HepG2 (cell line): ENCODE measurements around the gene HARS2. TPM values are rescaled to one million over a fixed set of nuclear protein-coding genes. Genes with fewer than 3 reads are reported as not detected.

ENCODE experiments used
- CCAR2 ChIP-seq: fragments of 200-400 bp; formaldehyde crosslinking; optimal IDR thresholded peaks from 2 replicates; pipeline ENCODE3; 2018; ENCODE audit warnings: low read depth, mild to moderate bottlenecking, low read length, moderate library complexity
- CREBL2 ChIP-seq: sonication (generic); formaldehyde crosslinking; IDR thresholded peaks from 2 replicates; pipeline ENCODE4 v1.8.1; 2023; ENCODE audit warnings: missing genetic modification reagents, mild to moderate bottlenecking, borderline replicate concordance
- DRAP1 ChIP-seq: IDR thresholded peaks from 2 replicates; pipeline ENCODE4 v1.6.1; 2016; ENCODE audit warnings: missing genetic modification reagents, missing compliant biosample characterization
- ELF1 ChIP-seq: sonication (generic); formaldehyde crosslinking; IDR thresholded peaks from 2 replicates; pipeline ENCODE4 v1.4.0; 2020; ENCODE audit warnings: missing genetic modification reagents
- GRHL1 ChIP-seq: sonication (generic); formaldehyde crosslinking; conservative IDR thresholded peaks from 2 replicates; pipeline ENCODE4 v1.8.0; 2022; ENCODE audit warnings: missing genetic modification reagents
- IRF2 ChIP-seq: IDR thresholded peaks from 2 replicates; pipeline ENCODE4 v1.6.1; 2018; ENCODE audit warnings: missing genetic modification reagents, missing compliant biosample characterization
- MAFK ChIP-seq, 2 experiments: IDR thresholded peaks in 1 of 2; conservative IDR thresholded peaks in 1 of 2; 2 replicates each; pipeline ENCODE4 v1.6.1; 2011; ENCODE audit warnings: improper control_type of control experiment in 2 of 2, low read length in 2 of 2
- NFATC3 ChIP-seq: sonication (generic); formaldehyde crosslinking; IDR thresholded peaks from 2 replicates; pipeline ENCODE4 v1.5.1; 2020; ENCODE audit warnings: mild to moderate bottlenecking, missing genetic modification reagents
- NR2F6 ChIP-seq, 2 experiments: IDR thresholded peaks; 2 replicates each; pipeline ENCODE4 v1.6.1; 2016; ENCODE audit warnings: antibody characterized with exemption in 1 of 2, mild to moderate bottlenecking in 1 of 2
- PCBP1 ChIP-seq: fragments of 200-400 bp; formaldehyde crosslinking; IDR thresholded peaks from 2 replicates; pipeline ENCODE4 v1.6.1; 2017; ENCODE audit warnings: mild to moderate bottlenecking, low read depth, low read length, borderline replicate concordance
- PITX1 ChIP-seq: sonication (generic); formaldehyde crosslinking; IDR thresholded peaks from 2 replicates; pipeline ENCODE4 v1.5.1; 2020; ENCODE audit warnings: mild to moderate bottlenecking, missing genetic modification reagents
- SETDB1 ChIP-seq: sonication (generic); formaldehyde crosslinking; IDR thresholded peaks from 2 replicates; pipeline ENCODE4 v1.5.1; 2020; ENCODE audit warnings: missing genetic modification reagents, mild to moderate bottlenecking, borderline replicate concordance
- STAG1 ChIP-seq: sonication (generic); formaldehyde crosslinking; IDR thresholded peaks from 2 replicates; pipeline ENCODE4 v1.4.0; 2020; ENCODE audit warnings: missing genetic modification reagents
- ZBTB46 ChIP-seq: sonication (generic); formaldehyde crosslinking; IDR thresholded peaks from 2 replicates; pipeline ENCODE4 v1.4.0; 2020; ENCODE audit warnings: mild to moderate bottlenecking, missing genetic modification reagents, borderline replicate concordance
- ZMYM2 ChIP-seq: sonication (generic); formaldehyde crosslinking; IDR thresholded peaks from 2 replicates; pipeline ENCODE4 v1.8.0; 2022; ENCODE audit warnings: mild to moderate bottlenecking, missing genetic modification reagents
- ZNF224 ChIP-seq: sonication (generic); formaldehyde crosslinking; IDR thresholded peaks from 2 replicates; pipeline ENCODE4 v1.5.0; 2020; ENCODE audit warnings: mild to moderate bottlenecking, missing genetic modification reagents
- ZNF441 ChIP-seq: sonication (generic); formaldehyde crosslinking; IDR thresholded peaks from 2 replicates; pipeline ENCODE4 v1.7.0; 2021; ENCODE audit warnings: missing genetic modification reagents, borderline replicate concordance
- ZNF687 ChIP-seq: sonication (generic); formaldehyde crosslinking; IDR thresholded peaks from 2 replicates; pipeline ENCODE4 v1.5.1; 2020; ENCODE audit warnings: mild to moderate bottlenecking, missing genetic modification reagents, moderate library complexity
- ZNF720 ChIP-seq: sonication (generic); formaldehyde crosslinking; IDR thresholded peaks from 2 replicates; pipeline ENCODE4 v1.4.0; 2020; ENCODE audit warnings: missing genetic modification reagents
- ZNF724P ChIP-seq: sonication (generic); formaldehyde crosslinking; IDR thresholded peaks from 2 replicates; pipeline ENCODE4 v1.8.0; 2022; ENCODE audit warnings: missing genetic modification reagents, borderline replicate concordance
- ZNF773 ChIP-seq: sonication (generic); formaldehyde crosslinking; IDR thresholded peaks from 2 replicates; pipeline ENCODE4 v1.4.0; 2020; ENCODE audit warnings: missing genetic modification reagents, borderline replicate concordance
- polyA plus RNA-seq, 8 experiments: library from polyadenylated mRNA; depleted of rRNA in 3 of 8; stranded (reverse) in 7 of 8; unstranded in 1 of 8; fragments of >200 nt; fragmentation: Illumina TruSeq in 4 of 8; extraction: Trizol in 4 of 8; gene quantifications; 2 replicates each; pipeline versions ENCODE4 v1.2.1 to v1.2.3, GENCODE V29; 2011 to 2016; ENCODE audit warnings: low read depth in 4 of 8, missing spikeins in 1 of 8, mixed read lengths in 1 of 8; ENCODE audit not compliant: insufficient read depth in 1 of 8
- total RNA-seq, 5 experiments: library from RNA; depleted of rRNA; stranded (reverse); fragments of >200 nt; fragmentation: Illumina TruSeq; extraction: Trizol; gene quantifications; 2 replicates each; pipeline ENCODE4 v1.2.3, GENCODE V29; 2016; ENCODE audit warnings: low read depth in 1 of 5

The HARS2 gene
- total and polyA plus RNA-seq, 2 of the 13 experiments (the other 11 are each of a cell fraction or from before 2014, with no cell fraction given), result 17.9 to 25.8 TPM

- TF ChIP-seq ELF1 (CRISPR knock-in tag) (peak; percentile 98), ZNF724P (CRISPR knock-in tag) (no peak), ZNF720 (CRISPR knock-in tag) (no peak), ZNF441 (peak; percentile 93), PITX1 (CRISPR knock-in tag) (0 out of 2 replicates have a peak, but pooled peaks have one; percentile 14), ZBTB46 (0 out of 2 replicates have a peak, but pooled peaks have one; percentile 62), DRAP1 (peak; percentile 85), STAG1 (CRISPR knock-in tag) (no peak; the same call in 1 of the 2 replicates), PCBP1 (0 out of 2 replicates have a peak, but pooled peaks have one; percentile 32), ZMYM2 (CRISPR knock-in tag) (0 out of 2 replicates have a peak, but pooled peaks have one; percentile 41), ZNF773 (no peak), CCAR2 (no peak), CREBL2 (no peak), ZNF687 (CRISPR knock-in tag) (peak; percentile 88), IRF2 (CRISPR knock-in tag) (peak; percentile 34; the same call in 1 of the 2 replicates), SETDB1 (CRISPR knock-in tag) (no peak), ZNF224 (CRISPR knock-in tag) (no peak), MAFK (conservative IDR thresholded peaks at IDR 0.05 in 1 of 2, IDR thresholded peaks at IDR 0.05 in 1 of 2; ENCODE audit: low read length in 2 of 2) (no peak), NFATC3 (CRISPR knock-in tag) (0 out of 2 replicates have a peak, but pooled peaks have one; percentile 59), NR2F6 (IDR thresholded peaks at IDR 0.05) (0 out of 2 replicates have a peak, but pooled peaks have one; percentile 11), NR2F6 (CRISPR knock-in tag; IDR thresholded peaks at IDR 0.05) (peak; percentile 49; the same call in 1 of the 2 replicates), GRHL1 (CRISPR knock-in tag) (no peak)
These were observed 26.7 kb upstream of the HARS2 start, which contains the start of gene WDR55 (continued) for GRCh38 chr5:140664359-140665119.
